GM21447 (cell line): ENCODE results near the gene TMEM174.
"Not testable (repeated sequence)": the region's sequence is repeated elsewhere in the genome, so short reads cannot be mapped to it uniquely, and the experiment has no call there.

Source experiments
- ATAC-seq: cut with Tn5 transposase; IDR thresholded peaks from one replicate; pipeline ENCODE4 v1.9.1; 2021; ENCODE audit not compliant: unreplicated experiment

TMEM174 gene

GRCh38 chr5:73192370-73192769, 19.4 kb downstream of the TMEM174 start:
- no peak for ATAC-seq

DNA sequence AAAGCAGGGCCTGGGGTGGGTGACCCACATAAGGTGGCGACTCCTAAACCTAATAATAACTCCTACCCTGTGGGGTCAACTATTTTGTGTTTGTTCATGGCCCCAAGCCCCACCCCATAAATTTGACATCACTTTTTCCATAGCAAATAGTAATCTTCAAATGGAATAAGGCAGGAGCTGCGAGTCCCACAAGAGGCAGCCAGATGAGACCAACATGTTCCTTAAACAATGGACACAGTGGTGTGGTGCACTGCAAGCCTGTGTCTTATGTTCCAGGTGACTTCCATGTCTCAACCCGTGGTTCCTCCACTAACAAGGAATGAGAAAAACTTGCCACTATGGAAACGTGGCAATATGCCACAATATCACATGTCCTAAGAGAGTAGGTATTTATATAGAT, 20.6 kb downstream of the TMEM174 start:
- no peak for ATAC-seq

DNA sequence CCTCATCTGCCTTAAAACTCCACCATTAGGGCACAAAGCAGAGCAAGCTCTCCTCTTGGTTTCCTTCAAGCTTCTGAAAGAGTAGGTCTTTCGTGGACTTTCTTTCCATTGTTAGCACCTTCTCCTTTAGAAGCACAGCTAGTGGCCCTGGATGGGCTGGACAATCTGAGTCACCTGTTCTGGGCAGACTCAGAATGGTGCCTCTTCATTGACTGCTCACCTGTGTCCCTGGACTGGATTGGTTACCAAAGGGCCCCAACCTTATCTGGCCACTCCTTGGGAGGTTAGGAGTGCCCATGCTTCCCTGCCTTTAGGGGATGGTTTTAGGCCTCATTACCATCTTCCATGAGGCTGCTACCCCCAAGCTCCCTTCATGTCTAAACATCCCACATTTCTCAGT, 23.2 kb downstream of the TMEM174 start:
- ATAC-seq: no peak

- no peak for ATAC-seq
Observed at GRCh38 chr5:73197637-73198257, 24.8 kb downstream of the TMEM174 start.

- ATAC-seq: no peak
Observed at GRCh38 chr5:73198833-73199592, 26.0 kb downstream of the TMEM174 start.

DNA sequence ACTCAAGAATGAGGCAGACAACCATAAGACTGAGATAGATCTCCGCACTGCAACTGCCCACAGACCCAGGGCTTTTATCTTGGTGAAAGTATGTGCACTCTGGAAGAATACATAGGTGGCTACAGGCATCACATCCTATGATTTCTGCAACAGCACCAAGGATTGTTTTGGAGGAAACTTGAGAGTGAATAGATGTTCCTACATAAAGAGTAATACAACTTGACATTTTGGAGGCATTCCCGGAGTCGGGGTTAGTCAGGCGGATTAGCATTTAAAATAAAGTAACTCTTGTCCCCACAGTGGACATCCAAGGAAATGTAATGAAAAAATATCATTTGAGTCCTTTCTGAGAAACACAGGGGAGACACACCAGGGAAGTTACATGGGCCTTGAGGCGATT, 26.7 kb downstream of the TMEM174 start:
- ATAC-seq: no peak

DNA sequence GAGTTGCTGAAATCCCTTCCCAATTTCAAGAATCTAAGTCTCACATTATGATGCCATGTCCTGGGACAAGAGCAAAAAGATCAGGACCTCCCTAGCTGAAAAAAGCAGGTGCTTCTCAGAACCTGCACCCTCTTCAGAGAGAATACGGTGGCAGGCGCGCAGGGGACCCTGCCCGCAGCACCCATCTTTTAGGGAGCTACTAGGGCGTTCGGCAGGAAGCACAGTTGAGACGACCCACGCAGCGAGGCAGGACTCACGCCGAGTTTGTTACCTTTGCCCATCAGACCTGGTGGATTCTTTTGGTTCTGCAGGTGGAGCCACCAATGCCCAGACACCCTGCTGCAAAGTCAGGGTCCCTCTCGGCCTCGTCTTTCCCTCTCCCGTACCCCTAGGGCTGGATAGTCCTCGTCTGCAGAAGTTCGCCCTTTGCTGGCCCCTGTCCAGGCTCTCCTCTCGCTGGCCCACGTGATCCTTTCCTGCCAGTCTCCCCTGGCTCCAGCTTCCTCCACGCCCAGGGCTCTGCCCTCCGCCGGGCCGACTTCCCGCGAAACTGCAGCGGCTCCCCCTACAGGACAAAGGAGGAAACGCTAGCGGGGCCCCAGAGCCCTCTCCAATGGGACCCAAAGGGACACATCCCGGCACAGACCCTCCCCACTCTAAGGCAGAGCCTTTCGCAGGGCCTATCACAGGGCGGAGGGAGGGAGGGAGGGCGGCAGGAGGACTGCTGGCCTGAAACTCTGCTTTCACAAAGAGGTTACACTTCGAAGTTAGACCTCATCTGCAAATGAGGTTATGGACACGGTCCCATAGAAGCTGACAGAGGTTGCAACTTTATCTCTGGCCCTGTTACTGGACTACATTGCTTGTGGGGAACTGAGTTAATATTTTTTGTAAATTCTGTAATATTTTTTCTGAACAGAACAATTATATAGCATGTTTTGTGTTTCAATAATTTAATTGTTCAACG, 28.8 kb downstream of the TMEM174 start:
- peak; percentile 65 for ATAC-seq

GRCh38 chr5:73204332-73204731, 31.3 kb downstream of the TMEM174 start:
- ATAC-seq: no peak

DNA sequence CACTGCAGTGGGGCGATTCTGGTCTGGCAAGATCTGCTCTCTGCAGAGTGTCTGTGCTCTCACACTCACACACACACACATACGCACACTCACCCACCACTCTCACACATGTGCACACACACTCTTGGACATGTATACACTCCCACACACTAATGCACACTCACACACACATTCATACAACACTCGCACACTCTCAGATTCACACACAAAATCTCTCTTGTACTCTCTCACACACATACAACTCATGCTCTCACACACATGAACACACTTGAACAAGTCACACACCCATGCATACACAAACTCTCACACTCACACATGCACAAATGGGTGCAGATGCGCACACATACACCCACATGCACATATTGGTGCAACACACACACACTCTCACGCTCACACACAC, 31.7 kb downstream of the TMEM174 start:
- ATAC-seq: no peak

DNA sequence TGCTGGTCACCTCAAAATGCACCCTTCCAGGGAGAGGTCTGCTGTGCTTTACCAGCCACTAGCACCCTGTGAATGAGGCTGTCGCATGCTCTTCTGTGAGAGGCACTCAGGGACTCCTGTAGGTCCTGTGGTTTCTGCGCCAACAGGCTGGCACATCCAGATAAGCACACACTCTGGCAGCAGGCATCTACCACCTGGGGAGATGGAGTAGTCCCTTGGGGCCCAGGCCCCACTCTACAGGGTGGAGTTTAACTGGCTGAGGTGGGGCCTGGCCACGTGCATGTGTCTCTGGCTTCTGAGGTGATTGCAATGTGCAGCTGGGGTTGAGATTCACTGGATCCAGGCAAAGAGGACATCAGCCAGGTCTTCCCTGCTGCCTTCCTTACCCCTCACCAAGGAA, 32.3 kb downstream of the TMEM174 start:
- no peak for ATAC-seq

- not testable (repeated sequence) for ATAC-seq
Observed at GRCh38 chr5:73207239-73207638, 34.2 kb downstream of the TMEM174 start.

DNA sequence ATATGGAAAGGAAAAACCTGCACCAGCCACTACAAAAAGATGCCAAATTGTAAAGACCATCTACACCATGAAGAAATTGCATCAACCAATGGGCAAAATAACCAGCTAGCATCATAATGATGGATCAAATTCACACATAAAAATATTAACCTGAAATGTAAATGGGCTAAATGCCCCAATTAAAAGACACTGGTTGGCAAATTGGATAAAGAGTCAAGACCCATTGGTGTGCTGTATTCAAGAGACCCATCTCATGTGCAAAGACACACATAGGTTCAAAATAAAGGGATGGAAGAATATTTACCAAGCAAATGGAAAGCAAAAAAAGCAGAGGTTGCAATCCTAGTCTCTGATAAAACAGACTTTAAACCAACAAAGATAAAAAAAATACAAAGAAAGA, 36.1 kb downstream of the TMEM174 start:
- ATAC-seq: not testable (repeated sequence)

DNA sequence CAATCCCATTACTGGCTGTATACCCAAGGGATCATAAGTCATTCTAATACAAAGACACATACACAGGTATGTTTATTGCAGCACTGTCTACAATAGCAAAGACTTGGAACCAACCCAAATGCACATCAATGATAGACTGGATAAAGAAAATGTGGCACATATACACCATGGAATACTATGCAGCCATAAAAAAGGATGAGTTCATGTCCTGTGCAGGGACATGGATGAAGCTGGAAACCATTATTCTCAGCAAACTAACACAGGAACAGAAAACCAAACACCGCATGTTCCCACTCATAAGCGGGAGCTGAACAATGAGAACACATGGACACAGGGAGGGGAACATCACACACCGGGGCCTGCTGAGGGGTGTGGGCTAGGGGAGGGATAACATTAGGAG, 39.7 kb downstream of the TMEM174 start:
- ATAC-seq: not testable (repeated sequence)

DNA sequence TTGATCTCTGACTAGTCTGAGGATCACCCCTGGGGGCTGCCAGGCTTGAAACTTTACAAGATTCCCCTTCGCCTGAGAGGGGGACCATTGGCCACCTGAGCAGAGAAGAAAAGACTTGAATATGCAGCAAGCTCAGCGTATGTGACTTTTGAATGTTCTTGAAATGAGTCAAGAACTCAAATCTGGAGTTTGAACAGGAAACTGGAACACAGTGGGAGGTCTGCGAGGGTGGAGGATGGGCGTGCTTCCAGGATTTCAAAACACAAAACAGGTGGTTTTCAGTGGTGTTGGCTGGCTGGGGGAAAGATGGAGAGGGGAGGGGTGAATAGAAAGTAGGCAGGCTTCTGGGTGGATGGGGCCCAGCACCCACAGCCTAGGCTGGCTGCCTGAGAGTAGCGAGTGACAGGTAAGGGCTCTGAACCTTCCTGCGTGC, 40.6 kb downstream of the TMEM174 start:
- peak; percentile 74 for ATAC-seq

- ATAC-seq: no peak
Observed at GRCh38 chr5:73214306-73214705, 41.3 kb downstream of the TMEM174 start.

DNA sequence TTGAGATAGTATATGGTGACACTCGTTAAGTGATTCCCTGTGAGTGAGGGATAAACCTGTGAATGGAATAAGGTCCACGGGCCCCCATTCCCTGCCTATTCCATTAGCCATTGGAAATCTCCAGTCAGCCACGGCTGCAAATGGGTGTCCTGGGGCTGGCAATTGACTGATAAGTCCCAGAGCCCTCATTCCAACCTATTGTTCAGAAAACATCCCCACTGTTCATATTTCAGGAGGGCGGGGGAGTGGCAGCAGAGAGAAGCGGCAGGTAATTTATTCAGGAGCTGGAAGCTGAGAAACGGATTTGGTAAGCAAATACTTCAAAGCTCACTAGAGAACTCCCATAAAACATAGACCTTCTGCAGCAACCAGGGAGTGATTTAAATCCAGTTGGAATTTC, 42.0 kb downstream of the TMEM174 start:
- ATAC-seq: no peak

DNA sequence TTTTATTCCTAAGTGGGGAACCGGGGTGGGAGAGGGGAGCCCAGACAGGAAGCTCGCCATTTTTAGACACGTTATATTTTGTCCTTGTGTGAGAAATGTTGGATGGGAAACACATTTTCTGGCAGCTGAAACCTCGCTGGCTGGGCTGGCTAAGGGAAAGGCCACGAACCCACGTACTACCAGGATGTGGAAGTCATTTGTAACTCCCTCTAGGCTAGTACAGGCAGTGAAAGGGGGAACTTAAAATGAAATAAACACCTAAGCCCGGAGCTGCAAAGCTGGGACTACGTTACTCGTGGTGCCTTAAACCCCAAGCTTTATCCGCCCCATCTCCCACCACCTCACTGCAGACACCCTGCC, 42.5 kb downstream of the TMEM174 start:
- ATAC-seq: no peak

DNA sequence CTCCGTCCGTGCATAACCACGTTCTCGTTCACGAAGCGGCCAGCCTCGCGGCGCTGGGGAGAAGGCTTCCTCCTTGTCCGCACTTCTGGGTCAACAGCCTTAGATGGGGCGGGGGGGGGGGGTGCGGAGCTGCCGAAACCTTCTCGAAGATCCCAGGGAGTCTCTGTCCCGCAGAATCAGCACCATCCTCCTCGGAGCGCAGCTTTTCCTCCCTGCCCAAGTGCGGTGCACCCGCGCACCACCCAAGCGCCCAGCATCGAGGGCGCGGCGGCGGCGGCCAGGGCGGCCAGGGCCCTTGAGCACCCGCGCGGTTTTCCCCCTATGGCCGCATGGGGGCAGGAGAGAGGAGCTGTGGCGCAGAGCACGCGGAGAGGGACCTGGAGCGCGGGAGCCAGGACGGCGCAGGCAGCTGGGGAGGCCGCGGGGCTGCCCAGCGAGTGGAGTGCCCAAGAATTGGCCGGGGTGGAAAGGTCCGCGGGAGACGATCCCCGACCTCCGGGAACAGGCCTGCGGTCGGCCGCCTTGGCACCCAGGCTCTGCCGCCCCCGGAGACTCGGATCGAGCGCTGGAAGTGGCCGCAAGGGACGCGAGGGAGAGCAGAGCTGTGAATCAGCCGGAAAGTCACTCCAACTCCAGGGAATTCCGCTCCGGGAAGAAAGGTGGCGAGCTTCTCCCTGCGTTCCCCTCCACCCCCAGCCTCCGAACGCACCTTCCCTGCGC, 43.1 kb downstream of the TMEM174 start:
- ATAC-seq: peak; percentile 67

GRCh38 chr5:73218552-73219171, 45.7 kb downstream of the TMEM174 start:
- ATAC-seq: no peak

- not testable (repeated sequence) for ATAC-seq
Observed at GRCh38 chr5:73219336-73219735, 46.3 kb downstream of the TMEM174 start.
